ENCODE measurements around the gene SYT9. TPM values are rescaled to one million over a fixed set of nuclear protein-coding genes. Genes with fewer than 3 reads are reported as not detected.

The SYT9 gene
- total and polyA plus RNA-seq, 9 of the 15 experiments (the other 6 are each of a cell fraction or from before 2014, with no cell fraction given), result 0.01 TPM; not detected in 8

- ATAC-seq, result no peak
- CTCF ChIA-PET (ENCODE audit: low intra/inter-chr PET ratio), result no interaction called here
- in situ Hi-C loops (cut with MboI), result no loop called here
Observed at GRCh38 chr11:7376386-7376785, 124.7 kb downstream of the SYT9 start.

More at GRCh38 chr11:7376386-7376785, 124.7 kb downstream of the SYT9 start:
- DNase-seq (ENCODE audit: extremely low read depth in 1 of 4, low spot score in 3 of 4) (no peak), FAIRE-seq (no peak)
- H3K9ac ChIP-seq (ENCODE audit: insufficient read depth in 1 of 2, low read depth in 2 of 2, low read length in 2 of 2), result no peak overlapping the region
- TF ChIP-seq ZBED1 (IDR thresholded peaks at IDR 0.05) (no peak), ARID3B (CRISPR knock-in tag; IDR thresholded peaks at IDR 0.05; ENCODE audit: borderline replicate concordance) (no peak), TOE1 (IDR thresholded peaks at IDR 0.05; ENCODE audit: borderline replicate concordance) (no peak), TOE1 (CRISPR knock-in tag; IDR thresholded peaks at IDR 0.05; ENCODE audit: borderline replicate concordance, low read depth) (no peak), HSF4 (CRISPR knock-in tag; IDR thresholded peaks at IDR 0.05; ENCODE audit: borderline replicate concordance) (no peak), E2F1 (CRISPR knock-in tag; IDR thresholded peaks at IDR 0.05) (no peak), JUND (IDR thresholded peaks at IDR 0.05; ENCODE audit: borderline replicate concordance, low read depth, low read length) (no peak), JUND (tag; IDR thresholded peaks at IDR 0.05; ENCODE audit: borderline replicate concordance, low read depth, low read length) (no peak), ZNF398 (CRISPR knock-in tag; IDR thresholded peaks at IDR 0.05) (no peak)
- BruUV-seq (replicated peaks), result no TSS peak
- POLR2A ChIA-PET, result no interaction called here
- H3K79me2 ChIP-seq (ENCODE audit: control insufficient read depth, insufficient read depth, low read length), result no peaks in the 10 kb centered on the region
- H3K4me2 ChIP-seq (ENCODE audit: insufficient read depth, low read length), result no peak overlapping the region
- no peak overlapping the region for H3K27ac ChIP-seq (ENCODE audit: extremely low read depth, low read depth, low read length)
- no peak overlapping the region for H2AFZ ChIP-seq (ENCODE audit: low read depth, low read length)
- intact Hi-C loops (cut with micrococcal nuclease), result no loop called here
- 0% methylated on average over 1 of the region's 1 CpG for WGBS (ENCODE audit: insufficient coverage, low coverage, missing lambda C conversion rate)
- no peaks in the 10 kb centered on the region for H4K20me1 ChIP-seq (replicated peaks; ENCODE audit: control insufficient read depth, insufficient read depth, low read length)
- H3K4me3 ChIP-seq, result no peak overlapping the region
- no peaks in the 10 kb centered on the region for H3K9me3 ChIP-seq (replicated peaks; ENCODE audit: control insufficient read depth, insufficient read depth, low read depth, low read length)
- H3K4me1 ChIP-seq (replicated peaks in 1 of 2; ENCODE audit: control insufficient read depth in 2 of 2, insufficient read depth in 2 of 2, low read length in 2 of 2), result no peaks in the 10 kb centered on the region
- no peaks in the 10 kb centered on the region for H3K9me1 ChIP-seq (ENCODE audit: control insufficient read depth, insufficient read depth, low read length)
- H3K27me3 ChIP-seq (ENCODE audit: control insufficient read depth in 2 of 2, insufficient read depth in 2 of 2, low read length in 2 of 2), result no peaks in the 10 kb centered on the region
- no peaks in the 10 kb centered on the region for H3K36me3 ChIP-seq (ENCODE audit: control insufficient read depth, insufficient read depth, low read length)
